T-helper 9 cell (primary cell): ENCODE results near the gene AOC3.
"Not testable (repeated sequence)": the region's sequence is repeated elsewhere in the genome, so short reads cannot be mapped to it uniquely, and the experiment has no call there.

Source experiments
- DNase-seq: peaks from one replicate; pipeline ENCODE4 v3.0.0-alpha.2; 2020

Gene AOC3

GRCh38 chr17:42867694-42868261 is 16.8 kb downstream of the AOC3 start:
- DNase-seq: not testable (repeated sequence)

DNA sequence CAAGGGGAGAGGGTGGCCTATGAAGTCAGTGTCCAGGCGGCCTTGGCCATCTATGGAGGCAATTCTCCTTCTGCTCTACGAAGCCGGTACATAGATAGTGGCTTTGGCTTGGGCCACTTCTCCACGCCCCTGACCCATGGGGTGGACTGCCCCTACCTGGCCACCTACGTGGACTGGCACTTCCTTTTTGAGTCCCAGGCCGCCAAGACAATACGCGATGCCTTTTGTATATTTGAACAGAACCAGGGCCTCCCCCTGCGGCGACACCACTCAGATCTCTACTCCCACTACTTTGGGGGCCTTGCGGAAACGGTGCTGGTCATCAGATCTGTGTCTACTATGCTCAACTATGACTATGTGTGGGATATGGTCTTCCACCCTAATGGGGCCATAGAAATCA is 17.3 kb downstream of the AOC3 start:
- no peak for DNase-seq

DNA sequence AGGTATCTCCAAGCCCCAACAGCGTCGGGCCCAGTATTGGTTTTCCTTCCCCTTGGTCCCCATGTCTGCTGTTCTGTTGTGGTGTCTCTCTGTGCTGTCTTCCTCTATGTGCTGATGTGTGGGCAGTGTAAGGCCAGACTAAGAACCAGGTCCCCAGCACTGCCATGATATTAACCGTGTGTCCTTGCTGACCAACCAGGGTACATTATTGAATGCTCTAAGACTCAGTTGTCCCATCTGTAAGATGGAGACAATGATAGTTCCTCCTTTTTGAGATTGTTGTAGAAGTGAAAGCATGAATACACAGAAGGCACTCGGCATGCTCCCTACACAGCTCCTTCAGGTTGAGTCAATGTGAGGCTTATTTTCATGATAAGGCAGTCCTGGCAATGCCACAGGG is 20.6 kb downstream of the AOC3 start:
- DNase-seq: no peak

GRCh38 chr17:42872251-42872965 is 21.4 kb downstream of the AOC3 start:
- no peak for DNase-seq

DNA sequence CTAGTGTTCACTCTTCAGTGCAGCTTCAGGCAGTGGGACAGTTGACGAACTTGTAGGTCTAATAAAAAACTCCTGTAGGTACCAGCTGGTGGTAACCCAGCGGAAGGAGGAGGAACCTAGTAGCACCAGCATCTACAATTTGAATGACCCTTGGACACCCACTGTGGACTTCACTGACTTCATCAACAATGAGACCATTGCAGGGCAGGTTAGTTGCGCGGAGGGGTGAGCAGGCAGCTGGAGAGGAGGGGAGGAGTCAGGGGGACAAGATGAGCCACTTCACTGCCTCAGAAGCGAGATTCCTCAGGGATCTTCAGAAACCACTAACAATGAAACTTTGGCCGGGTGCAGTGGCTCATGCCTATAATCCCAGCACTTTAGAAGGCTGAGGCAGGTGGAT is 22.3 kb downstream of the AOC3 start:
- no peak for DNase-seq

DNA sequence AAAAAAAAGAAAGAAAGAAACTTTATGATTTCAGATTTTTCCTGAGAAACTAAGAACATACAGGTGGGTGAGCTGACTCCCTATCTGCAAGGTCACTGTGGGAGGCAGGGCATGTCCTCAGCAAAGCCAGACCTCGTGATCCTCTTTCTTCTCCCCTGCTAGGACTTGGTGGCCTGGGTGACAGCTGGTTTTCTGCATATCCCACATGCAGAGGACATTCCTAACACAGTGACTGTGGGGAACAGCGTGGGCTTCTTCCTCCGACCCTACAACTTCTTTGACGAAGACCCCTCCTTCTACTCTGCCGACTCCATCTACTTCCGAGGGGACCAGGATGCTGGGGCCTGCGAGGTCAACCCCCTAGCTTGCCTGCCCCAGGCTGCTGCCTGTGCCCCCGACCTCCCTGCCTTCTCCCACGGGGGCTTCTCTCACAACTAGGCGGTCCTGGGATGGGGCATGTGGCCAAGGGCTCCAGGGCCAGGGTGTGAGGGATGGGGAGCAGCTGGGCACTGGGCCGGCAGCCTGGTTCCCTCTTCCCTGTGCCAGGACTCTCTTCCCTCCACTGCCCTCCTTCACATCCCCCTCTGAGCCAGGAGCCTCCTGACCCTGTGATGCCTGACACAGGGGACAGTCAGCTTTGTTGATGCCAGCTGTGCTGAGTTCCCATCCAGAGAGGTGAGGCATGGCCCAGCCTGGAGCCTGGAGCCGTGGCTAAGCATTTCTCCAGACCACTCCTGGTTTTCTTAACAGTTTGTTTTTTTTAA is 23.1 kb downstream of the AOC3 start:
- not testable (repeated sequence) for DNase-seq

GRCh38 chr17:42877037-42877436 is 26.0 kb downstream of the AOC3 start:
- no peak for DNase-seq

DNA sequence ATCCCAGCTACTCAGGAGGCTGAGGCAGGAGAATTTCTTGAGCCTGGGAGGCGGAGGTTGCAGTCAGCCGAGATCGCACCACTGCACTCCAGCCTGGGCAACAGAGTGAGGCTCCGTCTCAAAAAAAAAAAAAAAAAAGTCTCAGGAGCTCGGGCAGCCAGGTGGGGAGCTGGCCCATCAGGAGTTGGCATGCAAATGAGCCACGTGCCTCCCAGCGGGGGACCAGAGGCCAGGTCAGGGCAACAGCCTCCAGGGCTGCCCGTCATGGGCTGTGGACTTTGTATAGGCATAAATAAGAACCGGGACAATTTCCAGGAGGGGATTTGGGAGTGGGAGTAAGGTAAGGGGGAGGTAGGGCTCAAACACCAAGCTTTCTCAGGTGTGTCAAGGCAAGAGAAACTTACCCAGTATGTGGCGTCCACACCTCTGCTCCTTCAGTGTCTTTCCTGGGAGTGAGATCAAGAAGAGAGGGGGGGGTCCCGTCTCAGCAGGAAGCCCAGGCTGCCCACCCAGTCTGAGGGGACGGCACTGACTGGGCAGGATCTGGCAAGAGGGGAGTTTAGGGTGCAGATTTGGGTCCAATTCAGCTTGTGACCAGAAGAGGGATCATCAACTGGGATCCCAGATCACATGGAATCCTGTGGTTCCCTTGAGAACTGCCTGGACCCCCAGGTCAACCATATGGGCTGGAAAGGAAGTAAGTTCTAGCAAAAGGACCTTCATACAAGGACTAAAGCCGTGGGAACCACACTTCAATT is 27.3 kb downstream of the AOC3 start:
- no peak for DNase-seq

GRCh38 chr17:42878924-42879595 is 28.1 kb downstream of the AOC3 start:
- no peak for DNase-seq

- DNase-seq: no peak
These were observed 28.6 kb downstream of the AOC3 start for GRCh38 chr17:42879596-42879985.

DNA sequence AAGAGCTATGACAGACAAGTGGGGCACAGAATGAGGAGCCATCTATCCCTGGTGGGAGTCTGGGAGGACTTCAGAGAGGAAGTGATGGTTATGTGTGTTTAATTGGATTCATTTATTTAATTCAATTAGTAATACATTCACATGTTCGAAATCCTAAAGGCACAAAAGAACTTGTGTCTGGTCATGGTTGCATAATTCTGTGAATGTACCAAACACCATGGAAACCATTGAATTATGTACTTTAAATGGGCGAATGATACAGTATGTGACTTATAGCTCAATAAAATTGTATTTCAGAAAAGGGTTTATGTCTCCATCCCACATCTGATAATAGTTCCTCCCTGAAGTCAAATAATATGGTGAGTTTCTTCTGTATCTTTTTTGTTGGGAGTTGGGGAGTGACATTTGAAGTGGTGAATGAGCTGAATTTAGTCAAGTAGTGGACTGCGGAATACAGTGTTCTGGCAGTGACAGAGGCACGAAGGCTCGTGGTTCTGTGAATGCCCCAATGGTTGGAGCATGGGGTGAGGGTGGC is 29.8 kb downstream of the AOC3 start:
- no peak for DNase-seq

- DNase-seq: not testable (repeated sequence)
These were observed 30.7 kb downstream of the AOC3 start for GRCh38 chr17:42881706-42882105.

GRCh38 chr17:42882166-42882565 is 31.2 kb downstream of the AOC3 start:
- DNase-seq: no peak

GRCh38 chr17:42883802-42884558 is 33.0 kb downstream of the AOC3 start:
- DNase-seq: no peak

DNA sequence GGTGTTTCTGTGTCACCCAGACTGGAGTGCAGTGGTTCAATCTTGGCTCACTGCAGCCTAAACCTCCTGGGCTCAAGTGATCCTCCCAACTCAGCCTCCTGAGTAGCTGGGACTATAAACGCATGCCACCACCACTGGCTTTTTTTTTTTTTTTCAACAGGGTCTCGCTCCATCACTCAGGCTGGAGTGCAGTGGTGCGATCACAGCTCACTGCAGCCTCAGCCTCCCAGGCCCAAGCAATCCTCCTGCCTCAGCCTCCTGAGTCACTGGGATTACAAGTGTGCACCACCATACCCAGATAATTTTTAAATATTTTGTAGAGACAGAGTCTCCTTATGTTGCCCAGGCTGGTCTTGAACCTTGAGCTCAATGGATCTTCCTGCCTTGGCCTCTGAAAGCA is 34.8 kb downstream of the AOC3 start:
- DNase-seq: not testable (repeated sequence)

DNA sequence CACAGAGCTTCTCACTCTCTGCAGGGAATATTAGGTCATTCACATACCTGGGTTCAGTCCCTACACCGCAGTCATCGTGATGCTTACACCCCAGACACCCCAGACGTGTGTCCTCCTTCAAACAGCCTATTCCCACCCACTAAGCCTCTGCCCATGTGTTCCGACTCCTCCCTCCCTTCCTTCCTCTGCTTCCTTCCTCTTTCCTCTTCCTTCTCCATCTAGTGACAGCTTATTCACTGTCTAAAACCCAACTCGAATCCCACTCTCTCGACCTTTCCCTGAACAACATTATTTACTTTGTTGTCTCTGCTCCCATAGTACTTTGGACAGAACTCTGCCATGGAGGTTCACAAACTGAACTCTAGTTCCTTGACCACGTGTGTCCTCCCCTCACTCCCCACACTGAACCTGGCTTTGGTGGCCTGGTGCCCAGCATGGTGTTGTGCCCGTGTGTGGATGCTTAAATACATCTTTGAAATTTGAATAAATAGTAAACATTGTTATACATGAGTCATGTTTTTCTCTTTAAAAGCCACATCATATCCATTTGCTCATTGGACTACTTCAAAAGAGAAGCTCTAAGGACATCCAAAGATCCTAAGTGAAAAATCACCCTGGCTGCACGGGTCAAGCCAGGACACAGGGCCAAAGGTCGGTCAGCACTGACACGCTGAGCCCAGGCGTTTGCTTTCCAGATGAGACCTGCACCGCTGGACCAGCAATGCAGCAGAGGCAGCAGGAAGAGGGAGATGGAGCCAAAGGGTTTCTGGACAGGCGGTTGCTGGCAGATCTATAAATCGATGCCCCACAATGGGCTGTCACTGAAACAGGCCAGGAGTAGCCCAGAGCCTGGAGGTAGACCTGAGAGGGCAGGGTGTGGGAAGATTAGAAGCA is 35.5 kb downstream of the AOC3 start:
- no peak for DNase-seq

DNA sequence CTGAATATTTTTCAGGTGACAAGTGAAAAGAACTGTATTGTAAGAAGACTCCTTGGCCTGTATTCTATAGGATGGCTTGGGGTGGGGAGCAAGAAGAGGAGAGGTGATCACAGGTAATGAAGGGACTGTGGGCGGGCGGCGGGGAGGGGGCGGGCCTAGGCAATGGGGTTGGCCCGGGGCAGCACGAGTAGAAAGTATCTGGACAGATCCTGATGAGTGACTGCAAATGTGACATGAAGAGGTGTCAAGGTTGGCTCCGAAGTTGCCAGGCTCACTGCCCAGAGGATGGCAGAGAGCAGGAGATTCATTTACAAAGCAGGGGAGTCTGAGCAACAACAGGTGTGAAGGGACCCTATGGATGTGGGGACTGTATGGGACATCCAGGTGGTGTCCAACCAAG is 38.8 kb downstream of the AOC3 start:
- no peak for DNase-seq

GRCh38 chr17:42891539-42892152 is 40.6 kb downstream of the AOC3 start:
- DNase-seq: no peak

GRCh38 chr17:42893359-42893758 is 42.4 kb downstream of the AOC3 start:
- no peak for DNase-seq
